NCI-H460 (cell line): ENCODE data around the gene ENPP5. TPM values are rescaled to one million over a fixed set of nuclear protein-coding genes. Genes with fewer than 3 reads are reported as not detected.

Source experiments
- DNase-seq: peaks from one replicate; pipeline ENCODE4 v3.0.0-alpha.2; 2016; ENCODE audit warnings: low read depth; ENCODE audit errors: extremely low read depth
- total RNA-seq: library from RNA; depleted of rRNA; stranded (reverse); fragments of >200 nt; shearing (Covaris generic); gene quantifications from 2 replicates; pipeline ENCODE4 v1.2.3, GENCODE V29; 2014; rRNA removed

ENPP5 gene
- total RNA-seq, 1 experiment from 2014 or later, result not detected

DNA sequence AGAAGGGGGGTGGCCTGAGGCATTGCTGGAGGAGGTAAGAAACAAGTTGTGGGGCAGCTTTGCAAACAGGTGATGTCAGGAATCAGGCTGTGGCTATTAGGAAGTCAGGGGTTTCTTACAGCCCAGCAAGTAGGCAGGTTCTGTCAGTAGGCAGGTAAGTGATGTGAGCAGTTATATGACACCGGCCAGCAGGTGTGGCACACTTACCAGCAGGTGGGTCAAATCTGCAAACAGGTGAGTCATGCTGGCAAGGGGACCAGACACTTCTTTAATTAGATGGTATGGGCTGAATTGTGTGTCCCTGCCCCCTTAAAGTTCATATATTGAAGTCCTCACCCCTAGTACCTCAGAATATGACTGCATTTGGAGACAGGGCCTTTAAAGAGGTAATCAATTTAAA, 57.4 kb downstream of the ENPP5 start:
- no peak for DNase-seq

Other genes starting within 250 kb of the ENPP5 start
- gene CLIC5, start 155.1 kb downstream of the ENPP5 start, total RNA-seq, result not detected in 2 replicates
- 7.3 and 8.2 TPM in 2 replicates for gene ENPP4, start 41.0 kb downstream of the ENPP5 start, total RNA-seq